NCI-H128 (cell line): ENCODE data around the gene CNTNAP2.

Source experiments
- DNase-seq: peaks from one replicate; lab custom pipeline; 2025; ENCODE audit not compliant: unreplicated experiment; lab: John Stamatoyannopoulos, UW

The CNTNAP2 gene

DNA sequence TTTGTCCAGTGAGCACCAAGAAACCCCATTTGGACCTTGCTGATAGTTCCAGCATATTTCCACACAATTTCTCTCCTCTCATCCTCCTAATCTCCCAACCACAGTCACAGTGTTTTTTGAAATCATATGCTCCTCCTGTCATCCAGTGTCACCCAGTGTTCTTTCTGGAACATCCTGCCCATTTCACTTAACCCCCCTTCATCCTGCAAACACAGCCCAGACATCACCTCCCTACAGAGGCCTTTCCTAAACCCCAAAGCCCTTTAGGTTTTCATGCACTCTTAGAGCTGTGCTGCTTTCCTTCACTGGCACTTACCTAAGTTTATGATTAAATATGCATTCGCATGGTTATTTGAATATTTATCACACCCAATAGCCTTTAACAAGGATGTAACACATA is 1316.0 kb downstream of the CNTNAP2 start:
- DNase-seq, result no peak

DNA sequence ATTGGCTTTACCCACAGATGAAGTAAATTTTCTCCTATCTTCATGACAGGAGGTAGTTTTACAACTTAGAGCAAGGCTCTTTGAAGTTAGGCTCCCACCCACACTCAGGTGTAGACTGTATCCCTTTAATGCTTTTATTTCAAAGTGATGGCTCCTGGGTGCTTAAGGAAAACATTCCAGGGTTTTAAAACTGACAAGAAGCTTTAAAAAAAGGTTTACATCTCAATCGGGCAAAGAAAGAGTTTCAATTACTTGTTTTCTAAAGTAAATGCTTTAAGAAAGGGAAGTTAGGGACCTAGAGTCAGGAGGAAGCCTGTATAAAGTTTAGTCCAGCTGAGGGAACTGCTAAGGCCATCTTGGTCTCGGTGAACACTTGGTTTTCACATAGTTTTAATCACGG is 1320.1 kb downstream of the CNTNAP2 start:
- DNase-seq, result no peak

DNA sequence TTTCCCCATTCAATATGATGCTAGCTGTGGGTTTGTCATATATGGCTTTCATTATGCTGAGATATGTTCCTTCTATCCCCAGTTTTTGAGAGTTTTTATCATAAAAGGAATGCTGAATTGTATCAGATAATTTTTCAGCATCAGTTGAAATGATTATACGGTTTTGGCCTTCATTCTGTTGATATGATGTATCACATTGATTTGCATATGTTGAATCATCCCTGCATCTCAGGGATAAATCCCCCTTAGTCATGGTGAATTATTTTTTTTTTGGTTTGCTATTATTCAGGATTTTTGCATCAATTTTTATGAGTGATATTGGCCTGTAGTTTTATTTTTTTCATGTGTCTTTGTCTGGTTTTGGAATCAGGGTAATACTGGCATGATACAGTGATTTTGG is 1321.6 kb downstream of the CNTNAP2 start:
- no peak for DNase-seq

DNA sequence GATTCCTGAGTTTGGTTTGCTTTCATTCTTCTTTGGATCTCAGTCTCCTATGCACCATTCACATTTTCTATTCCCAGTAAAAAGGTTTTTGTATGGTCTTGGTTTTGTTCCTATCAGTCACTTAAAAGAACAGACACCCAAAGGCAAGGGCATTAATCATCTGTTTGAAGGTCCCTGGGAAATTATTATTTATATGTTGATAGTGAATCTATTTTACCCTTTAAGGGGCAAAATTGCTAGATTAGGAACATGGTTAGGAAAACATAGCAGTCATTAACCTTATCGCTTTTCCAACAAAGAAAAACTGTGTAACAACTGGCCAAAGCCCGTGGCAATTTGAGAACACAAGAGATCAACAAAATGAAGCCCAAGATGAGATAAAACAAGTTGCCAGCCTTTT is 1327.3 kb downstream of the CNTNAP2 start:
- no peak for DNase-seq

DNA sequence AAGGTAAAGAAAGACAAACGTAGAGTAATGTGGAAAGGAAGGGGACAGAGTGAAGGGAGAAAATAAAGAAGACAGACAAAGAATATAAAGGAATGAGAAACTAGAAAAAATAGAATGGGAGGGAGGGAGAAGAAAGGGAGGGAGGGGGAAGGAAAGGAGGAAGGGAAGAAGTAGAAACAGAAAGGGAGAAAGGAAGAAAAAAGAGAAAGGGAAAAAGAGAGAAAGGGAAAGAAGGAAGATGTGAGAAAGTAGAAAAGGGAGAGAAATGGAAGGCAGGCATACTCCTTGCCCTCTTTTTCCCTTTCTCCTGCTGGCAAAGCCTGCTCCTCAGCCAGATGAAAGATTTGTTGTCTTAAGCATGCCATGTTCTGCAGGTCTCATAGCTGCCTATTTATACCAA is 1336.2 kb downstream of the CNTNAP2 start:
- DNase-seq, result no peak

DNA sequence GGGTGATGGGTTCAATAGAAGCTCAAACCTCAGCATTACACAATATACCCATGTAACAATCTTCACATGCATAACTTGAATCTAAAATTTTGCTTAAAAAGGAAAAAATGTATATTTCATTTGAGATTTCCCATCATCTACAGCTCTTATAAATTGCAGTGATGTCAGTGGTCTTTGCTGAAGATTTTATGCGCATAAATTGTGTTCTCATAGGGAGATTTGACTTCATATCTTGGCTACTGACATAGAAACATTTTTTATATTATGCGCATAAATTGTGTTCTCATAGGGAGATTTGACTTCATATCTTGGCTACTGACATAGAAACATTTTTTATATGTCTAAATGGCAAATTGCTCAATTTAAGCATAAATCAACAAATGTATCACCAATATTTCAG is 1348.6 kb downstream of the CNTNAP2 start:
- no peak for DNase-seq

DNA sequence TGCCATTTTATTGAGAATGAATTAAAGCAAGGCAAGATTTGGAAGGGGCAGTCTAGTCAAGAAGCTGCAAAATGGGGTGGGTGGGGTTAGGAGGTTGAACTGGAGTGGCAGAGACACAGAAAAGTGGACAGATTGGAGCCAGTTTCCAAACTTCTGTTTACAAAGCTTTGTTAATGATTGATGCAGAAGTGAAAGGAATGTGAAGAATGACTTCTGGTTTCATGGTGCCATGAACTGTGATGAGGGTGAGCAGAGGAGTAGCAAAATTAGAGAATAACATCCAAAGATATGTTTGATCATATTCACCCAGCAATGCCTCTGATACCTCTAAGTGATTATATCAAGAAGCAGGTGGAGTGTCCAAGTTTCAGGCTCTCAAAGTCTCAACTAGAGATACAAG is 1356.0 kb downstream of the CNTNAP2 start:
- DNase-seq, result no peak

DNA sequence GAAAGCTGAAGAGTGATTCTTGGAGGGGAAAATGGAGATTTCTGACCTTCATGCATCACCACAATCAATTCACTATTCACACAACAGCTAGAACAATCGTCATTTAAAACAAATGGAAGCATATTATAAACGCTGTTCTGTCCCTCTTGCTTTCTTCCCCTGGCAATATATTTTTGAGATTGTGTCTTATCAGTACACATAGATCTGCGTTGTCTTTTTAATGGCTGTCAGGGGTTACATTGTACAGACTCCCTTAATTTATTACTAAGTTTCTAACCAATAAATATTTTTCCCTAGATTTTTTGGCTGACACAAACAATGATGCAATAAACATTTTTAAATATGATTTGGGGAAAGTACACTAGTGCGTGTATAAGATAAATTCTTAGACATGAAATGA is 1358.3 kb downstream of the CNTNAP2 start:
- DNase-seq, result no peak

DNA sequence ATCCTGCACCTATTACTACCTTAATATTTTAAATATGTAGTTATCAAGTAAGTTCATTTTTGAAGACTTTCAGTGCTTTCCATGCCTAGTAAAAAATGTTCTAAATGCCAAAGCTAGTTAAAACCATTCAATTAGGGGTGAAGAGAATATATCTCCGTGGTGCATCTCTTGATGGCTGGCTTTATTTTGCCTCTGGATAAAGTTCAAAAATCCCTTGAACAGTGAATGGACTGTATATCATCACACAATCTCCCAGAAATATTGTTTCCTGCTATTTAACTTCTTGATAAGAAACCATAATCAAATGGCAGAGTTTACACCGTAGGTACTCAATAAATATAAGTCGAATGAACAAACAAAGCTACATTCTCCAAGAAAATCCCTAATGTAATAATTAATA is 1360.9 kb downstream of the CNTNAP2 start:
- DNase-seq, result no peak

DNA sequence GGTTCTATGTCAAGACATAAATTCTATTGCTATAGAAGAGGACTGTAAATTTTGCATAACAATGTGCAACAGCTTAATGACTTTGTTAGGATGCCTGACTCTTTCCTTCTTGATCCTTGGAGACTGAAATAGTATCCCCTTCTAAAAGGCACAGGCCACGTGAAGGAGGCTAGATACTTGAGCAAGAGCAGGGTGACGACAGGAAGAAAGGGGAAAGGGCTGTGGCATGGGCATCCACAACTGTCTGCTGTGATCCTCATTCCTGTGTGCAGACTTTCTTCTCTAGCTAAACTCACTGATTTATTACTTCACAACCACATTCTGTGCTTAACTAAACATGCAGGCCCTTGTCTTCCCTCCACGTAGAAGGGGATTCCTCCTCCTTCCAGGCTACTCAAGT is 1362.2 kb downstream of the CNTNAP2 start:
- DNase-seq, result no peak

DNA sequence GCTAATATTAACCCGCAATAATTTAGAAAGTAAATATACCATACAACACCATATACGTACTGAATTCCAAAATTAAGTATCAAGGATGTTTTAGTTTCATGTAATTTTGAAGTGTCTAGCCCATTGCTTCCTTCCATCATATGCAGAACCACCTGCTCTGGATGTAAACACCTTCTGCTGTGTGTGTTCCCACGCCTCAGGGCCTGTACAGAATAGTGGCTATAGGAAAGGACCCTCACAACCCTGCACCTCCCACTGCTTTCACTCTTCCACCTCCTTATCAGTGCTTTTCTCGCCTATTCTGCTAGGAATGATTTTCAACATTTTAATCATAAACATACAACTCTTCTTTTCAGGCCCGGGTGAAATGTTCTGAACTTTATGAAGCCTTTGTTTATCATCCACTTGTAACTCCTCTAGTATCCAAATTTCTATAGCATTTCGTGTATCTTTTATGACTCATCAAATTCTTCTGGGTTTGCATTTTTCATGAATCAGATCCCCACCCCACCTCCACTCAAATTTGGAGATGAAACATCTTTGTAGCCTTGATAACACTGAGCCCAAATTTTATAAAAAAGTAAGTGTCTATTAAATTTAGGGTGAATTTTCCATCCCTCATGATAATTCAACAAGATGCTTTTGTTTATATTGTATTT is 1367.2 kb downstream of the CNTNAP2 start:
- no peak for DNase-seq

DNA sequence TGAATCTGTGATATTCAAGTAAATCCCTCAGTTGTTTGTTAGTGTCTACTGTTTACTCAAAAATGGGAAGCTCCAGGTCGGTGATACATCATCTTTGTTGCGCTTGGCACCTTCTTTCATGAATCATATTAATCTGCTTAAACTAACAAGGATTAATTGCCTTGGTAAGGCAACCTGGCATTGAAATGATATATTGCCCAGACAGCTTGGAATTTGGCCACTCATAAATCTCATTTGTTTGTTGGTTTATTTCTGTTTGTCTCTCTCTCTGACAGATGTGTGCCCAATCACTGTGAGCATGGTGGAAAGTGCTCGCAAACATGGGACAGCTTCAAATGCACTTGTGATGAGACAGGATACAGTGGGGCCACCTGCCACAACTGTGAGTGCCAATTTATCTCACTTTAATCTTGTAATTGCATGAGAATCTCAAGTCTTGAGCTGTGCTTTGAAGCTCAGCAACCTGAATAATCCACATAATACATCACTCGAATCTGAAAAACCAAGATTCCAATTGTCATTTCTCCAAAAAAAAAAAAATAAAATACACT is 1369.1 kb downstream of the CNTNAP2 start:
- no peak for DNase-seq

DNA sequence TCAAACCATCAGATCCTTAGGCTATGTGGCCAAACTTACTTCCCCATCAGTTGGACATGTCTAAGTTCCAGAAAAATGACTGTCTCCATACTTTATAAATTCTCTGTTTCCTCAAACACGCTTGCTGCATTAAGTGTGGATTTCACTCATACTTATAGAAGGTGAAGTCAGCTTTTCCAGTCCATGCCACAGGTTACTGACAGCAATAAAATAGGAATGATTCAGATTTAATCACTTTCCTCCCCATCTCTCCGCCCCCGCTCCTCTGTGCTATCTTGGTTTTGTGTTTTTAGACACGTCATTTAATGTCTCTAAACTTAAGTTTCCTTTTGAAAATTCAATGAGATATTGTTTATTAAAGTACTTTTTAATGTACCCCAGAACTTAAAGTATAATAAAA is 1376.0 kb downstream of the CNTNAP2 start:
- DNase-seq, result no peak

DNA sequence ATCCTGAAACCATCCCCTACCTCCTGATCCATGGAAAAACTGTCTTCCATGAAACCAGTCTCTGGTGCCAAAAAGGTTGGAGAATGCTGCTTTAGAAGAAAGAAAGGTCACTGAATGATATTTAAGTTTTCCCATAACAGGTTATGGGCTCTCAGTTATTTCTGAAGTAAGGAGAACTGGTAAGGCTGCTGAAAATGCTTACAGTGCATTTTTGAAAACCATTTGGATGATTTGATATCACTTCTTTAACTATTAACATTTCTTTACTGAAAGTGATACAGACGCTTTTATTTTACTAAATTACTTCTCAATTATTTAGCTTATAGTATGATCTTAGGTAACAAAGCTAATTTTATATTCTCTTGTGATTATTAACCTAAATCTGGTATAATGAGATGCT is 1379.6 kb downstream of the CNTNAP2 start:
- DNase-seq, result no peak

DNA sequence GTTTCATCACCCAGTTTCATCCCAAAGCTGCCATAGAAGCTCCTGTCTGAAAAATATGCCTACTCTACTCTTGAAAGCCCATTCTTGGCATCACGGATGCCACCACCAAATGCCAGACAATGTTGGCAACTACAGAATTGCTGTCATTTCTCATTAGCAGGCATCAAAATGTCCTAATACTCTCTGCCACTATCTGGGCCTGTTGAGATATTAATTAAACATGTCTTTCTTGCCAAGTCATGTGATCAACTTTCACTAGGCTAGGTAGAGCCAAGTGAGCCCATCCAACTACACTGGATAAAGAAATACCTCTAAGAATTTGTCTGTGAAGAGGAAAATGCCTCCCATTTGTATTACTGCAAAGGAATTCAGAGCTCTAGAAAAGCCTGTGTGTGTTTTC is 1380.6 kb downstream of the CNTNAP2 start:
- no peak for DNase-seq

DNA sequence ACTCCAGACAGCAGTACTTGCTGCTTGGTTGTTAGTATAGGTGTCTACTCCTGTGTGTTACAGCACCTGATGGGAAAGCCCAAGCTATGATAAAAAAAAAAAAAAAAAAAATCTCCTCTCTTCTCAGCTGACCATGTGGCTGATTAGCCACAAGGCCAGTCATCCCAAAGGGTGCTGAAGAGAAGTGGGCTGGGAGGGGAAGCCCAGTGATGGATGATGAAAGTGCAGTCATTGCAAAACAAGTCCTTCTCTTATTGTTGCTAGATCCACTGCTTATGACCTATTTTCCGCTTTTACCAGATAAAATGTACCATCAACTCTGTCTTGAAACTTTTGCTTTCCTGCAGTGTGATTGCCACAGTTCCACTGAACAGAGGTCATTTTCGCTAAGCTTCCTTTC is 1381.5 kb downstream of the CNTNAP2 start:
- DNase-seq, result no peak

DNA sequence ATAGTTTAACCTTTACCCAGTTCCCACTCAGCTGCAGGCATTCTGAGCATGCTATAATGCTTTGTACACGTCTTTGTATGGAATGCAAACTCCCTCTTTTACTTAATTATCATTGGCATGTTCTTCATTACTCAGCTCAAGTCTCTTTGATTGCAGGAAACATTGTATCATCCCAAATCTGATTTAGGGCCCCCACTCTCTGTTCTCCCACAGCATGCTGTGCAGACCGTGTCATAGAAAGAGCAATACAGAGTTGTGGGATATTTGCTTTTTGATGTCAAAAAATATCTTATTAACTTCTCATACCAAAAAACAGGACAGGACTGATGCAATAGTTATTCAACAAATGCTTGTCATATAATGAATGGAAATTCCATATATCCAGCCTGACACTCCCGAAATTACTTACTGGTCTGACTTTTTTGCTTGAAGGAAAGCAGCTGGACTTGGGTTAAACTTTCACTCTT is 1392.5 kb downstream of the CNTNAP2 start:
- no peak for DNase-seq

DNA sequence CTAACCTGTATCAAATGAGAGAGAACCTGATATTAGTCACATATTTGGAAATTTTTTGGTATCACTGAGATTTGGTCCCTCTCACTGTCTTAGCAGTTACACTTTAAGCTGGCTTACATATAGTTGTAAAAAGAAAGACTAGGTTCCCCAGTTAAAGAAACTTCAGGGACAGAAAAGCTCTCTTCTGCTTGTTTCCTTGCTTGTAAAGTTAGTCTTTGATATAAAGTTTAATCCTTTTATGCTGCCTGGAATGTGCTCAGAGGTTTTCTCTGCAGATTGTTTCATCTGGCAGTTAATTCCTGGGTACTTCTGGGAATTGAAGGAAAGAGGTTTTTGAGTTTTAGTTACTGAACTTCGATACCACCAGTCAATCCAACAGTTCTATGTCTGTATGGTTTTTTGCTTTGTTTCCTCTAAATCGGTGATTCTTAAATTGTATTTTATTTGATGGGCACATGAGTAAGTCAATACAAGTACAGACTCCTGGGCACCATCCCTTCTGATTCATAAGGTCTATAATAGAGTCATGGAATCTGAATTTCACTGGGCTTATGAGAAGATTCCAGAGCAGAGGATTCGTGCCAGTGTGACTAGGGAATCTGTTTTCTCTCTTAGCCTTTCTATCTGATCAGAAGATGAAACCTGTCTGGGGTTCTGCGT is 1393.1 kb downstream of the CNTNAP2 start:
- DNase-seq, result no peak

DNA sequence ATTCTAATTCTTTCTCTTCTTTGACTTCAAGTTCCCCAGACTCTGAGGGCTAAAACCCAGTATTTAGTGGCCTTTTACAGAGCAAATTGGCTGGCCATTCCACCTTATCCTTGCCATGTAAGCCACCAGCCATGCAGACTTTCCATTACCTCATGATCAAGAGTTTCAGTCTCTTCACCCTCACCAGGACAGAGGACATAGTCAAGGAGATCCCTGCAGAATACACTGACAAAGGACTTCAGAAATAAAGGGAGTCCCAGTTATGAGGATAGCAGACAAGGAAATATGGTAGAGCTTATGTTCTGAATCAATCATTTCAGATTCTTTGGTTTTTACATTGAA is 1393.6 kb downstream of the CNTNAP2 start:
- no peak for DNase-seq

DNA sequence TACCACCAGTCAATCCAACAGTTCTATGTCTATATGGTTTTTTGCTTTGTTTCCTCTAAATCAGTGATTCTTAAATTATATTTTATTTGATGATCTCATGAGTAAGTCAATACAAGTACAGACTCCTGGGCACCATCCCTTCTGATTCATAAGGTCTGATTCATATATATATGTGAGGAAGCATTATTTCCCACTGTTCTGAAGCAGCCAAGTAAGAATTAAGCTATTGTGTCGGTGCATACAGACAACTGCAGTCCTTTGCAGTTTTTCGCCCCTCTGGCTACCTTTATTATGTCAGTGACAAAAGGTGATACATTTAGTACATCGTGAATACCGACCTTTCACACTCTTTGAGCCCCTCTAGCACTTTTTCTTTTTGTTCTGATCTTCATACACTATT is 1394.3 kb downstream of the CNTNAP2 start:
- DNase-seq, result no peak

DNA sequence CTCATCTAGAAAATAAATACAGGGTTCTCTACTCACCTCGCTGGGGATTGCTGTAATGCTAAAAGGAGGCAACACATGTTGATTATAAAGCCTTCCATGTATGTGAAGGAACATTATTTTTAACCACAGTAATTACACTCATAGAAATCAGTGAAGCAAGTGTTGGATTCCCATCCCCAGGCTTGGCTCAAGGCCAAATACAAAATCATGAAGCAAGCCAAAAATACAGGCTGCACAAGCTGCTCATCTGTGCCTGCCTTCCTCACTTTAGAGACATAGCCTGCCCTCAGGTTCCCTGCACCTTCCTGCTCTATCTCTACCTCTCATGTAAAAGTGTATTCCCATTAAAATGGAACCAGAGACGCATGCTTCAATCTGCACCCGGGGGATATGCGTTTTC is 1396.8 kb downstream of the CNTNAP2 start:
- no peak for DNase-seq

DNA sequence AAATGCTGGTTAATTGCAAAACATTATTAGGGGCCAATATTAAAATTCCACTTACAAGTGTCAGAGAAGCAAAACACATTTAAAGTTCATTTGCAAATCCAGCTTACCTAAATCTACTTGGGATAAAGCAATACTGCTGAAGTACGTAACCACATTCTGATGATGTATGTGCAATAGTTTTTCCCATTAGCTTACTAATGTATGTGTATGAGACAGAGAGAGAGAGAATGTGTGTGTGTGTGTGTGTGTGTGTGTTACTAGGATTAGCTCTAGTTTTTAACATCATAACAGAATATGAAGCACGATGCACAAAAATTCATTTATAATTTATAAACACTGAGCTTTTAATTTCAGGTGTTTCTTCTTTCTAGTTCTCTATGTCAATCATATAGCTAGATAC is 1399.8 kb downstream of the CNTNAP2 start:
- DNase-seq, result no peak

DNA sequence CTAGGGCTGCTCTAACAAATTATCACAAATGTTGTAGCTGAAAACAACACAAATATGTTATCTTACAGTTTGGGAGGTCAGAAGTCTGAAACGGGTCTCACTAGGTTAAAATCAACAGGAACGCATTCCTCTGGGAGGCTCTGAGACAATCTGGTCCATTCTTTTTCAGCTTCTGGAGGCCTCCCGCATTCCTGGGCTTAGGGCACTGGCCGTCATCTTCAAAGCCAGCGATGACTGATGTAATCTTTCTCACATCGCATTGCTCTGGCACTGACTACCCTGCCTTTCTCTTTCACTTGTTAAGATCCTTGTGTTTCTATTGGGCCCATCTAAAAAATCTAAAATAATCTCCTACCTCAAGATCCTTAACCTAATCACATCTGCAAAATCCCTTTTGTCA is 1402.5 kb downstream of the CNTNAP2 start:
- DNase-seq, result no peak
